Ishikawa (cell line): ENCODE results near the gene EMC8.

ENCODE experiments used
- CEBPB ChIP-seq: IDR thresholded peaks from 2 replicates; pipeline ENCODE4 v1.6.1; 2012
- CREB1 ChIP-seq: IDR thresholded peaks from 2 replicates; pipeline ENCODE4 v1.6.1; 2012; ENCODE audit warnings: low read depth
- EGR1 ChIP-seq: IDR thresholded peaks from 2 replicates; pipeline ENCODE4 v1.6.1; 2012
- EP300 ChIP-seq: IDR thresholded peaks from 2 replicates; pipeline ENCODE4 v1.6.1; 2012; ENCODE audit warnings: borderline replicate concordance
- FOXM1 ChIP-seq: IDR thresholded peaks from 2 replicates; pipeline ENCODE4 v1.6.1; 2012; ENCODE audit warnings: low read depth, borderline replicate concordance
- NFIC ChIP-seq: IDR thresholded peaks from 2 replicates; pipeline ENCODE4 v1.6.1; 2012
- RAD21 ChIP-seq: IDR thresholded peaks from 2 replicates; pipeline ENCODE4 v1.6.1; 2012; ENCODE audit warnings: low read depth
- TAF1 ChIP-seq: IDR thresholded peaks from 2 replicates; pipeline ENCODE4 v1.6.1; 2012; ENCODE audit warnings: low read depth, mild to moderate bottlenecking
- TCF12 ChIP-seq: IDR thresholded peaks from 2 replicates; pipeline ENCODE4 v1.6.1; 2012; ENCODE audit warnings: low read depth
- TEAD4 ChIP-seq: IDR thresholded peaks from 2 replicates; pipeline ENCODE4 v1.6.1; 2012
- USF1 ChIP-seq: IDR thresholded peaks from 2 replicates; pipeline ENCODE4 v1.6.1; 2012
- YY1 ChIP-seq: IDR thresholded peaks from 2 replicates; pipeline ENCODE4 v1.6.1; 2012; ENCODE audit warnings: low read depth
- ZBTB7A ChIP-seq: IDR thresholded peaks from 2 replicates; pipeline ENCODE4 v1.6.1; 2012; ENCODE audit warnings: low read depth
- TF ChIP-seq, protein P1 (sequence below): IDR thresholded peaks from 2 replicates; pipeline ENCODE4 v1.6.1; 2012
- TF ChIP-seq, protein P2 (sequence below): IDR thresholded peaks from 2 replicates; pipeline ENCODE4 v1.6.1; 2012; ENCODE audit warnings: low read depth, mild to moderate bottlenecking

EMC8 gene

DNA sequence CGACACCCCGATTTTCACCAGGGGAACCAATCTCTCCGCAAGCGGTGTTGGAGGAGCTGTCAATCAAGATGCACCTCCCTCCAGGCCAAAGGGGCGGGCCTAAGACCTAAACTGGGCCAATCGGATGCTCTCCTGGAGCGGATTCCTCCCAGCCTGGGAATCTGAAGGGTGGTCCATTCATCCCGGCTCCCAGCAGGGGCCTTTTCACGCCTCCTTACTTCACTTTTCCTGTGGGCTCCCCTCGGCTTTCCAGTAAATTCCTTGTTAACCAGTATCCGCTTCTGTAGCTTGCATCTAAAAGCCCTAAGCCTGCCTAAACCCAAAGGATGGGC lies 65.5 kb downstream of the EMC8 start:
- TF ChIP-seq EGR1 (no peak), TEAD4 (no peak)

DNA sequence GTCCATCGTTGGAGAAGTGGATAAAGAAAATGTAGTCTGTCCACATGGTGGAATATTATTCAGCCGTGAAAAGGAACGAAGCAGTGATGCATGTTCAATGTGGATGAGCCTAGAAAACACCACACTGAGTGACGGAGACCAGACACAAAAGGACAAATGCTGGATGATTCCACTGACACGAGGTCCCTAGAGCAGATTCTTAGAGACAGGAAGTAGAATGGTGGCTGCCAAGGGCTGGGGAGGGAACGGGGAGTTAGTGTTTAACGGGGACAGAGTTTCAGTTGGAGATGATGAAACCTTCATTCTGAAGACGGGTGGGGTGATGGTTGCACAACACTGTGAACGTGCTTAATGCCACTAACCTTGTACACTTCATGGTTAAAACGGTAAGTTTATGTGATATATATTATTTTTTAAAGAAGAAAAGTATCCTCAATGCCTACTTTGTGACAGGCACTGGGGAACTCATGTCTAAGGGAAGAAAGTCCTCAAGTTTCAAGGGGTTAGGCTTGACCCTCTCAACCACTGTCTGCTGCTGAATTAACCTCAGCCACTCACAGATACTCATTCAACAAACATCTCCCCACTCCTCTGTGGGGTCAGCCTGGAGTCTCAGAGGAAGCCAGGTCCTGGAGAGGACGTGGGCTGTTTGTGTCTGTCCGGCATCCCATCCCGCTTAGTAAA lies 66.0 kb downstream of the EMC8 start:
- TF ChIP-seq TCF12 (no peak), CEBPB (0 out of 2 replicates have a peak, but pooled peaks have one; percentile 44), NFIC (no peak), TAF1 (no peak), ZBTB7A (no peak), TEAD4 (no peak)
- TF ChIP-seq, protein P1, sequence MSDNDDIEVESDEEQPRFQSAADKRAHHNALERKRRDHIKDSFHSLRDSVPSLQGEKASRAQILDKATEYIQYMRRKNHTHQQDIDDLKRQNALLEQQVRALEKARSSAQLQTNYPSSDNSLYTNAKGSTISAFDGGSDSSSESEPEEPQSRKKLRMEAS: no peak

GRCh38 chr16:85731179-85731578 lies 68.2 kb downstream of the EMC8 start:
- TF ChIP-seq RAD21: no peak
- peak; percentile 50; the same call in 1 of the 2 replicates for TF ChIP-seq USF1

- TF ChIP-seq YY1 (no peak), TCF12 (no peak), EP300 (no peak)
Measured at GRCh38 chr16:85730186-85730465, 69.2 kb downstream of the EMC8 start.

- TF ChIP-seq, protein P1: no peak
- no peak for TF ChIP-seq EP300
- no peak for TF ChIP-seq TEAD4
- TF ChIP-seq, protein P2, sequence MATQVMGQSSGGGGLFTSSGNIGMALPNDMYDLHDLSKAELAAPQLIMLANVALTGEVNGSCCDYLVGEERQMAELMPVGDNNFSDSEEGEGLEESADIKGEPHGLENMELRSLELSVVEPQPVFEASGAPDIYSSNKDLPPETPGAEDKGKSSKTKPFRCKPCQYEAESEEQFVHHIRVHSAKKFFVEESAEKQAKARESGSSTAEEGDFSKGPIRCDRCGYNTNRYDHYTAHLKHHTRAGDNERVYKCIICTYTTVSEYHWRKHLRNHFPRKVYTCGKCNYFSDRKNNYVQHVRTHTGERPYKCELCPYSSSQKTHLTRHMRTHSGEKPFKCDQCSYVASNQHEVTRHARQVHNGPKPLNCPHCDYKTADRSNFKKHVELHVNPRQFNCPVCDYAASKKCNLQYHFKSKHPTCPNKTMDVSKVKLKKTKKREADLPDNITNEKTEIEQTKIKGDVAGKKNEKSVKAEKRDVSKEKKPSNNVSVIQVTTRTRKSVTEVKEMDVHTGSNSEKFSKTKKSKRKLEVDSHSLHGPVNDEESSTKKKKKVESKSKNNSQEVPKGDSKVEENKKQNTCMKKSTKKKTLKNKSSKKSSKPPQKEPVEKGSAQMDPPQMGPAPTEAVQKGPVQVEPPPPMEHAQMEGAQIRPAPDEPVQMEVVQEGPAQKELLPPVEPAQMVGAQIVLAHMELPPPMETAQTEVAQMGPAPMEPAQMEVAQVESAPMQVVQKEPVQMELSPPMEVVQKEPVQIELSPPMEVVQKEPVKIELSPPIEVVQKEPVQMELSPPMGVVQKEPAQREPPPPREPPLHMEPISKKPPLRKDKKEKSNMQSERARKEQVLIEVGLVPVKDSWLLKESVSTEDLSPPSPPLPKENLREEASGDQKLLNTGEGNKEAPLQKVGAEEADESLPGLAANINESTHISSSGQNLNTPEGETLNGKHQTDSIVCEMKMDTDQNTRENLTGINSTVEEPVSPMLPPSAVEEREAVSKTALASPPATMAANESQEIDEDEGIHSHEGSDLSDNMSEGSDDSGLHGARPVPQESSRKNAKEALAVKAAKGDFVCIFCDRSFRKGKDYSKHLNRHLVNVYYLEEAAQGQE: no peak
- TF ChIP-seq TAF1: no peak
- no peak for TF ChIP-seq CREB1
- TF ChIP-seq ZBTB7A: no peak
- TF ChIP-seq FOXM1: no peak
- TF ChIP-seq CEBPB: no peak
- no peak for TF ChIP-seq YY1
- no peak for TF ChIP-seq RAD21
- TF ChIP-seq NFIC: no peak
Measured at GRCh38 chr16:85729452-85730185, 69.7 kb downstream of the EMC8 start.

DNA sequence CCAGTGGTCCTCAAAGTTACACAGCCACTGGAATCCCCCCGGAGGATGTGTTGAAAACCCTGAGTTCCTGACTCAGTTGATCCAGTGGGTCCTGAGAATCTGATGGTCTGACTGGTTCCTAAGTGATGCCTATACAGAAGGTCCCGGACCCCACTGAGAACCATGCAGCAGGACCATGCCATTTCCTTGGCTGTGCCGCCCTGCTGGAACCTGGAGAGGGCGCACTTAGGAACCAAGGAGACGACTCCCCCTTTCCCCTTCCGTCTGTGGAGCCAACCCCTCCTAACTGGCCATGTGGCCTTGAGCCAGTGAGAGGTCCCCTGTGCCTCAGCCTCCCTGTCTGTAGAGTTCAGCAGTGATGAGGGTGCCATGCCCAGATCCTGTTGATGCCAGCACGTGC lies 70.5 kb downstream of the EMC8 start:
- no peak for TF ChIP-seq CREB1
- TF ChIP-seq, protein P2: no peak
- no peak for TF ChIP-seq ZBTB7A
